HepG2 (cell line): Measurements from ENCODE around the gene SLC6A17. TPM values are rescaled to one million over a fixed set of nuclear protein-coding genes. Genes with fewer than 3 reads are reported as not detected.

ENCODE experiments used
- ATAC-seq: fragments of 200-7000 bp; cut with Tn5 transposase; 3 replicates; pipeline ENCODE4 v1.9.1; 2020; ENCODE audit warnings: mild to moderate bottlenecking, moderate library complexity
- BruUV-seq: library from RNA; stranded (reverse); fragments of 400-500 nt; replicated peaks from 2 replicates; lab custom pipeline; 2021; lab: Mats Ljungman, UMichigan
- CTCF ChIA-PET: fragments of 300-600 bp; formaldehyde crosslinking; extraction: SDS; loops from one replicate; lab custom pipeline; 2021; ENCODE audit warnings: low total read pairs, inconsistent platforms, low intra/inter-chr PET ratio; lab: Yijun Ruan, JAX
- POLR2A ChIA-PET: fragments of 350-600 bp; sonication (Branson Sonifier 250); formaldehyde crosslinking; loops from one replicate; lab custom pipeline; 2020; ENCODE audit warnings: antibody characterized with exemption, inconsistent platforms; lab: Yijun Ruan, JAX
- DNase-seq: peaks from one replicate; pipeline ENCODE4 v3.0.0-alpha.2; 2015; ENCODE audit warnings: low spot score
- FAIRE-seq: peaks from 3 replicates; lab custom pipeline; 2011; peaks lifted over from hg19 to GRCh38; lab: Jason Lieb, UNC
- H2AFZ ChIP-seq: one replicate; pipeline ENCODE4 v1.6.1; 2011; ENCODE audit warnings: low read length, inconsistent platforms
- H3K27ac ChIP-seq: fragments of 300-600 bp; 3 replicates; pipeline ENCODE4 v1.8.0; 2011; ENCODE audit warnings: mixed run types, mild to moderate bottlenecking, mixed read lengths, low read length, inconsistent platforms; ENCODE audit not compliant: insufficient read depth; ENCODE audit errors: extremely low read length
- H3K27me3 ChIP-seq, 2 experiments: fragments of 200-600 bp in 1 of 2; 2 replicates in 1 of 2; 3 replicates in 1 of 2; pipeline versions ENCODE4 v1.6.0 to v1.8.0; 2011; ENCODE audit warnings: low read length in 2 of 2, mild to moderate bottlenecking in 2 of 2, moderate library complexity in 2 of 2, inconsistent platforms in 1 of 2; ENCODE audit not compliant: insufficient read depth in 2 of 2, control insufficient read depth in 1 of 2
- H3K36me3 ChIP-seq, 2 experiments: fragments of 200-600 bp in 1 of 2; replicated peaks in 1 of 2; 2 replicates in 1 of 2; 3 replicates in 1 of 2; pipeline versions ENCODE4 v1.5.1 to v1.8.0; 2011; ENCODE audit warnings: low read length in 2 of 2, inconsistent platforms in 1 of 2; ENCODE audit not compliant: insufficient read depth in 2 of 2, control insufficient read depth in 1 of 2
- H3K4me1 ChIP-seq: 2 replicates; pipeline ENCODE4 v1.5.1; 2012; ENCODE audit warnings: low read length, inconsistent platforms; ENCODE audit not compliant: insufficient read depth
- H3K4me2 ChIP-seq: 2 replicates; pipeline ENCODE4 v1.6.0; 2011; ENCODE audit warnings: low read depth, low read length, inconsistent platforms
- H3K4me3 ChIP-seq, 3 experiments: fragments of 200-600 bp in 1 of 3; sonication (generic), shearing (Covaris generic) in 1 of 3; replicated peaks in 1 of 3; 2 replicates each; pipeline ENCODE4 v1.5.1; 2011 to 2016; ENCODE audit warnings: low read length in 3 of 3, inconsistent platforms in 2 of 3, low read depth in 2 of 3, mild to moderate bottlenecking in 2 of 3, control low read depth in 1 of 3, mixed read lengths in 1 of 3; ENCODE audit not compliant: insufficient read depth in 1 of 3
- H3K79me2 ChIP-seq: one replicate; pipeline ENCODE4 v1.6.1; 2011; ENCODE audit warnings: low read length, inconsistent platforms; ENCODE audit not compliant: insufficient read depth
- H3K9ac ChIP-seq: 2 replicates; pipeline ENCODE4 v1.6.0; 2011; ENCODE audit warnings: mild to moderate bottlenecking, low read depth, low read length, inconsistent platforms; ENCODE audit not compliant: insufficient read depth
- H3K9me3 ChIP-seq: 2 replicates; pipeline ENCODE4 v1.5.1; 2012; ENCODE audit warnings: mild to moderate bottlenecking, low read length
- H4K20me1 ChIP-seq: 2 replicates; pipeline ENCODE4 v1.6.0; 2011; ENCODE audit warnings: inconsistent platforms, mild to moderate bottlenecking, low read length, moderate library complexity; ENCODE audit not compliant: insufficient read depth
- ARNT2 ChIP-seq: sonication (generic); formaldehyde crosslinking; IDR thresholded peaks from 2 replicates; pipeline ENCODE4 v1.8.0; 2022; ENCODE audit warnings: mild to moderate bottlenecking, low read depth, missing genetic modification reagents, moderate library complexity
- SIX1 ChIP-seq: sonication (generic); formaldehyde crosslinking; IDR thresholded peaks from 2 replicates; pipeline ENCODE4 v1.4.0; 2020; ENCODE audit warnings: missing genetic modification reagents, borderline replicate concordance
- XBP1 ChIP-seq: sonication (generic); formaldehyde crosslinking; IDR thresholded peaks from 2 replicates; pipeline ENCODE4 v1.5.0; 2020; ENCODE audit warnings: missing genetic modification reagents
- ZBTB7A ChIP-seq: sonication (generic); formaldehyde crosslinking; IDR thresholded peaks from 2 replicates; pipeline ENCODE4 v1.8.0; 2022; ENCODE audit warnings: mild to moderate bottlenecking, missing genetic modification reagents
- ZFP37 ChIP-seq: sonication (generic); formaldehyde crosslinking; IDR thresholded peaks from 2 replicates; pipeline ENCODE4 v1.4.0; 2020; ENCODE audit warnings: missing genetic modification reagents, borderline replicate concordance
- ZNF263 ChIP-seq: sonication (generic); formaldehyde crosslinking; IDR thresholded peaks from 2 replicates; pipeline ENCODE4 v1.4.0; 2020; ENCODE audit warnings: missing genetic modification reagents
- ZNF570 ChIP-seq: sonication (generic); formaldehyde crosslinking; IDR thresholded peaks from 2 replicates; pipeline ENCODE4 v1.4.0; 2020; ENCODE audit warnings: mild to moderate bottlenecking, missing genetic modification reagents, borderline replicate concordance
- ZNF614 ChIP-seq: IDR thresholded peaks from 2 replicates; pipeline ENCODE4 v1.6.1; 2018; ENCODE audit warnings: missing biosample characterization, missing genetic modification reagents, inconsistent platforms, borderline replicate concordance
- ZNF790 ChIP-seq: sonication (generic); formaldehyde crosslinking; IDR thresholded peaks from 2 replicates; pipeline ENCODE4 v1.8.0; 2022; ENCODE audit warnings: missing genetic modification reagents, mild to moderate bottlenecking, borderline replicate concordance
- ZSCAN29 ChIP-seq: sonication (generic); formaldehyde crosslinking; conservative IDR thresholded peaks from 2 replicates; pipeline ENCODE4 v1.4.0; 2020; ENCODE audit warnings: mild to moderate bottlenecking, missing genetic modification reagents
- ZSCAN9 ChIP-seq: IDR thresholded peaks from 2 replicates; pipeline ENCODE4 v1.6.1; 2016; ENCODE audit warnings: borderline replicate concordance
- WGBS: methylation state at CpG from one replicate; pipeline ENCODE4 v1.1.6; 2017; ENCODE audit warnings: low lambda C conversion rate; 5-methylcytosine and 5-hydroxymethylcytosine counted together
- in situ Hi-C: cut with HindIII; loops from 2 replicates; pipeline ENCODE4 v1.10.0; 2017; ENCODE audit warnings: low pct_unique_long_range_greater_than_20kb; ENCODE audit not compliant: extremely low pct_ligation_motif_present
- intact Hi-C: fragments of 100-400 bp; cut with micrococcal nuclease; formaldehyde crosslinking; loops from one replicate; pipeline ENCODE4 v1.10.0; 2022; ENCODE audit not compliant: unreplicated experiment
- polyA plus RNA-seq, 8 experiments: library from polyadenylated mRNA; depleted of rRNA in 3 of 8; stranded (reverse) in 7 of 8; unstranded in 1 of 8; fragments of >200 nt; fragmentation: Illumina TruSeq in 4 of 8; extraction: Trizol in 4 of 8; gene quantifications; 2 replicates each; pipeline versions ENCODE4 v1.2.1 to v1.2.3, GENCODE V29; 2011 to 2016; ENCODE audit warnings: low read depth in 4 of 8, missing spikeins in 1 of 8, mixed read lengths in 1 of 8; ENCODE audit not compliant: insufficient read depth in 1 of 8
- total RNA-seq, 5 experiments: library from RNA; depleted of rRNA; stranded (reverse); fragments of >200 nt; fragmentation: Illumina TruSeq; extraction: Trizol; gene quantifications; 2 replicates each; pipeline ENCODE4 v1.2.3, GENCODE V29; 2016; ENCODE audit warnings: low read depth in 1 of 5
- TF ChIP-seq, protein P1 (sequence below): IDR thresholded peaks from 2 replicates; pipeline ENCODE4 v1.6.1; 2016; ENCODE audit warnings: mild to moderate bottlenecking, missing biosample characterization, missing genetic modification reagents
- TF ChIP-seq, protein P2 (sequence below): sonication (generic); formaldehyde crosslinking; IDR thresholded peaks from 2 replicates; pipeline ENCODE4 v1.8.0; 2022; ENCODE audit warnings: low read depth, missing genetic modification reagents
- TF ChIP-seq, protein P3 (sequence below): sonication (generic); formaldehyde crosslinking; IDR thresholded peaks from 2 replicates; pipeline ENCODE4 v1.5.0; 2020; ENCODE audit warnings: missing genetic modification reagents

SLC6A17 gene
- total and polyA plus RNA-seq, 2 of the 13 experiments (the other 11 are each of a cell fraction or from before 2014, with no cell fraction given): not detected

DNA sequence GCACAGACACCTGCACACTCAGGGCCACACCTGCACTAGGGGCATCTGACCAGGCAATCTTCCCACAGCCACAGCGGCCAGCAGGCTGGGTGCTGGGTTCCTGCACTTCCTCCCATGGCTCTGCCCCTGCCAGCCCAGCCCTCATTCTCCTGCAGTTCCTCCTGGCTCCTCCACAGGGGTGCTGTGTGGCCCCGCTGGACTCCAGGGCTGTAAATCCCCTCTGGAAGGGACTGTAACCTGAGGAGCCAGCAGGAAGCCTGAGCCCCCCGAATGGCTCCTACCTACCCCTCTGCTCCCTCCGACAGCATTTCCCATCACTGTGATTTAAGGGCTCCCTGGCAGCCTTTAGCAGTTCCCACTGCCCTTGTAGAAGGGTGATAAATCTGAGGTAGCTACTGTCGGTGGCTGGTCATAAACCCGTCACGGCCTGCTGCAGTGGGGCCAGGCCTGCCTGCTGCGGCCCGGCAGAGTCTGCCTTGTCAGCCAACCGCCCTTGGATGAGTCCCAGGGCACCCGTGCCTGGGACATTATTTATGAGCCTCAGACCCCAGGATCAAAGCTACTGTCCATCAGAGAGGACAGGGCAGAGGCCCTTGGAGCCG, 29.2 kb upstream of the SLC6A17 start:
- H3K4me1 ChIP-seq: no peaks in the 10 kb centered on the region
- DNase-seq: no peak
- CTCF ChIA-PET: no interaction called here
- H3K36me3 ChIP-seq: no peaks in the 10 kb centered on the region
- H3K9ac ChIP-seq: no peak overlapping the region
- no peaks in the 10 kb centered on the region for H3K27me3 ChIP-seq
- intact Hi-C loops: no loop called here
- H3K27ac ChIP-seq: no peak overlapping the region
- POLR2A ChIA-PET: no interaction called here
- H4K20me1 ChIP-seq: no peaks in the 10 kb centered on the region
- TF ChIP-seq ZNF263 (no peak), ZBTB7A (CRISPR knock-in tag) (no peak), ZFP37 (CRISPR knock-in tag) (no peak), ZNF790 (no peak), XBP1 (CRISPR knock-in tag) (no peak), SIX1 (CRISPR knock-in tag) (no peak), ARNT2 (no peak), ZSCAN9 (CRISPR knock-in tag) (no peak), ZNF570 (CRISPR knock-in tag) (no peak), ZSCAN29 (no peak), ZNF614 (no peak)
- TF ChIP-seq, protein P1, sequence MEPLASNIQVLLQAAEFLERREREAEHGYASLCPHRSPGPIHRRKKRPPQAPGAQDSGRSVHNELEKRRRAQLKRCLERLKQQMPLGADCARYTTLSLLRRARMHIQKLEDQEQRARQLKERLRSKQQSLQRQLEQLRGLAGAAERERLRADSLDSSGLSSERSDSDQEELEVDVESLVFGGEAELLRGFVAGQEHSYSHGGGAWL (CRISPR knock-in tag): no peak
- TF ChIP-seq, protein P2, sequence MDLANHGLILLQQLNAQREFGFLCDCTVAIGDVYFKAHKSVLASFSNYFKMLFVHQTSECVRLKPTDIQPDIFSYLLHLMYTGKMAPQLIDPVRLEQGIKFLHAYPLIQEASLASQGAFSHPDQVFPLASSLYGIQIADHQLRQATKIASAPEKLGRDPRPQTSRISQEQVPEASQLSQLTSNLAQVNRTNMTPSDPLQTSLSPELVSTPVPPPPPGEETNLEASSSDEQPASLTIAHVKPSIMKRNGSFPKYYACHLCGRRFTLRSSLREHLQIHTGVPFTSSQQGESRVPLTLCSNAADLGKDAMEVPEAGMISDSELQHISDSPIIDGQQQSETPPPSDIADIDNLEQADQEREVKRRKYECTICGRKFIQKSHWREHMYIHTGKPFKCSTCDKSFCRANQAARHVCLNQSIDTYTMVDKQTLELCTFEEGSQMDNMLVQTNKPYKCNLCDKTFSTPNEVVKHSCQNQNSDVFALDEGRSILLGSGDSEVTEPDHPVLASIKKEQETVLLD (CRISPR knock-in tag): no peak
- TF ChIP-seq, protein P3, sequence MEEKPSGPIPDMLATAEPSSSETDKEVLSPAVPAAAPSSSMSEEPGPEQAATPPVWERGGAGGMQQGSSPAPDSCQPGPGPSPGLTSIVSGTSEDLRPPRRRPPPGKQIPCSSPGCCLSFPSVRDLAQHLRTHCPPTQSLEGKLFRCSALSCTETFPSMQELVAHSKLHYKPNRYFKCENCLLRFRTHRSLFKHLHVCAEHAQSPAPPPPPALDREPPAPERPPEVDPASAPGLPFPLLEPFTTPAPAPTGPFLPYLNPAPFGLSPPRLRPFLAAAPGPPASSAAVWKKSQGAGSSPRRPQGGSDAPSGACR (CRISPR knock-in tag): no peak
- TF ChIP-seq, all 625 proteins: peak for 0
- H3K4me2 ChIP-seq: no peak overlapping the region
- in situ Hi-C loops: no loop called here
- ATAC-seq: no peak
- no peak overlapping the region for H3K4me3 ChIP-seq
- no peak for FAIRE-seq
- BruUV-seq: no TSS peak
- no peak overlapping the region for H2AFZ ChIP-seq
- 44% methylated on average over 7 of the region's 12 CpGs for WGBS
- no peaks in the 10 kb centered on the region for H3K79me2 ChIP-seq
- H3K9me3 ChIP-seq: no peaks in the 10 kb centered on the region
